Type B pancreatic cell (in vitro differentiated cells): ENCODE results near the gene FAM210B. TPM values are rescaled to one million over a fixed set of nuclear protein-coding genes. Genes with fewer than 3 reads are reported as not detected.

ENCODE experiments used
- DNase-seq: peaks from one replicate; pipeline ENCODE4 v3.0.0; 2021; ENCODE audit warnings: mixed read lengths; ENCODE audit not compliant: unreplicated experiment; ENCODE audit errors: extremely low spot score
- H3K27ac Mint-ChIP-seq: 2 replicates; pipeline ENCODE4 v1.8.0; 2021; ENCODE audit warnings: mild to moderate bottlenecking, mixed read lengths
- H3K27me3 Mint-ChIP-seq: 2 replicates; pipeline ENCODE4 v1.8.0; 2021; ENCODE audit warnings: mixed read lengths
- H3K36me3 Mint-ChIP-seq: 2 replicates; pipeline ENCODE4 v1.8.0; 2021; ENCODE audit warnings: mixed read lengths
- H3K4me1 Mint-ChIP-seq: one replicate; pipeline ENCODE4 v1.8.0; 2021; ENCODE audit warnings: mixed read lengths; ENCODE audit not compliant: unreplicated experiment
- H3K4me3 Mint-ChIP-seq: 2 replicates; pipeline ENCODE4 v1.8.0; 2021; ENCODE audit warnings: mild to moderate bottlenecking, mixed read lengths
- H3K9me3 Mint-ChIP-seq: 2 replicates; pipeline ENCODE4 v1.8.0; 2021; ENCODE audit warnings: mixed read lengths
- total RNA-seq: library from RNA; stranded (reverse); gene quantifications from 2 replicates; pipeline ENCODE4 v1.2.1, GENCODE V29; 2021; ENCODE audit warnings: low replicate concordance
- TF ChIP-seq, protein P1 (sequence below): fragments of 200-600 bp; sonication (generic); conservative IDR thresholded peaks from 2 replicates; pipeline ENCODE4 v1.5.0; 2021; ENCODE audit warnings: antibody characterized with exemption, mild to moderate bottlenecking

The FAM210B gene
- total RNA-seq, 1 donor from 2014 or later, result 58.3 TPM

DNA sequence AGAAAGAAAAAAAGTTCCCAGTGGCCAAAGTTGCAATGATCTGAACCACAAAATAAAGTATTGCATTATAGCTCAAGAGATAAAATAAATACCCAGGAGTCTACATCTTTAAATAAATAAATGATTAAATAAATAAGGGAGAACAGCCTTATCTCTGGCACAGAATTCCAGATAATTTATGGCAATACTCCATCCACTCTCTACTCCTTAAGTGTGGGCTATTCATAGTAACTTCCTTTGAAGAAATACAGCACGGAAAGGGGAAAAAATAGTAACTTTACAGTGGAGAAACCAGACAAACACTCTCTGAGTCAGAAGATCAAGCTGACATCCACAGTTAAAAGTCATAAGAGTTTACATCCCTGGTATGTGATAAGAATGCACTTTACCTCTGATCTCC lies 21.6 kb downstream of the FAM210B start:
- H3K9me3 Mint-ChIP-seq, result no peaks in the 10 kb centered on the region
- no peak overlapping the region for H3K4me3 Mint-ChIP-seq
- H3K36me3 Mint-ChIP-seq, result peaks cover 19% of the 10 kb centered on the region
- H3K27ac Mint-ChIP-seq, result no peak overlapping the region
- DNase-seq, result no peak
- TF ChIP-seq, protein P1, sequence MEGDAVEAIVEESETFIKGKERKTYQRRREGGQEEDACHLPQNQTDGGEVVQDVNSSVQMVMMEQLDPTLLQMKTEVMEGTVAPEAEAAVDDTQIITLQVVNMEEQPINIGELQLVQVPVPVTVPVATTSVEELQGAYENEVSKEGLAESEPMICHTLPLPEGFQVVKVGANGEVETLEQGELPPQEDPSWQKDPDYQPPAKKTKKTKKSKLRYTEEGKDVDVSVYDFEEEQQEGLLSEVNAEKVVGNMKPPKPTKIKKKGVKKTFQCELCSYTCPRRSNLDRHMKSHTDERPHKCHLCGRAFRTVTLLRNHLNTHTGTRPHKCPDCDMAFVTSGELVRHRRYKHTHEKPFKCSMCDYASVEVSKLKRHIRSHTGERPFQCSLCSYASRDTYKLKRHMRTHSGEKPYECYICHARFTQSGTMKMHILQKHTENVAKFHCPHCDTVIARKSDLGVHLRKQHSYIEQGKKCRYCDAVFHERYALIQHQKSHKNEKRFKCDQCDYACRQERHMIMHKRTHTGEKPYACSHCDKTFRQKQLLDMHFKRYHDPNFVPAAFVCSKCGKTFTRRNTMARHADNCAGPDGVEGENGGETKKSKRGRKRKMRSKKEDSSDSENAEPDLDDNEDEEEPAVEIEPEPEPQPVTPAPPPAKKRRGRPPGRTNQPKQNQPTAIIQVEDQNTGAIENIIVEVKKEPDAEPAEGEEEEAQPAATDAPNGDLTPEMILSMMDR, result no peak
- H3K4me1 Mint-ChIP-seq, result no peaks in the 10 kb centered on the region
- no peaks in the 10 kb centered on the region for H3K27me3 Mint-ChIP-seq

DNA sequence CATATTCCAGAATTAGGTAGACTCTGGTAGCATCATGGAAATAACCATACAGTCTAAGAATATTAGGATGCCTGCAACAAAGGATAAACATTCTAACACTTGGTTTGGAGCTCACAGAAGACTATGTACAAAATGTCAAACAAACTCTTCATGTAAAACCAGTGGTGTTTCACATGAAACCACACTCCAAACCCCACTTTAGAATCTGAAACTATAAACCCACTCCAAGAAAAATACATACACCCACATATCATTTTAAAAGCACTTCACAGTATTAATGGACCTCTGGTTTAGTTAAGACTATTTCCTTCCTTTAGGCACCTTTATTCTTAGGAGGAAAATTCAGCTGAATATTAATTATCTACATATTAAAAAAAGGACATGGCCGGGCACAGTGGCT lies 22.7 kb downstream of the FAM210B start:
- DNase-seq, result no peak
- TF ChIP-seq, protein P1, result no peak
- H3K27ac Mint-ChIP-seq, result no peak overlapping the region
- H3K36me3 Mint-ChIP-seq, result peaks cover 20% of the 10 kb centered on the region
- no peak overlapping the region for H3K4me3 Mint-ChIP-seq
- no peaks in the 10 kb centered on the region for H3K4me1 Mint-ChIP-seq
- no peaks in the 10 kb centered on the region for H3K27me3 Mint-ChIP-seq
- H3K9me3 Mint-ChIP-seq, result no peaks in the 10 kb centered on the region

GRCh38 chr20:56382696-56383095 lies 23.9 kb downstream of the FAM210B start:
- no peak overlapping the region for H3K4me3 Mint-ChIP-seq
- H3K4me1 Mint-ChIP-seq, result no peaks in the 10 kb centered on the region
- DNase-seq, result no peak
- H3K27me3 Mint-ChIP-seq, result no peaks in the 10 kb centered on the region
- no peak overlapping the region for H3K27ac Mint-ChIP-seq
- H3K36me3 Mint-ChIP-seq, result peaks cover 22% of the 10 kb centered on the region
- H3K9me3 Mint-ChIP-seq, result no peaks in the 10 kb centered on the region
- TF ChIP-seq, protein P1, result no peak

- H3K27ac Mint-ChIP-seq, result no peak overlapping the region
- no peaks in the 10 kb centered on the region for H3K9me3 Mint-ChIP-seq
- H3K4me1 Mint-ChIP-seq, result no peaks in the 10 kb centered on the region
- TF ChIP-seq, protein P1, result no peak
- H3K36me3 Mint-ChIP-seq, result peaks cover 17% of the 10 kb centered on the region
- DNase-seq, result no peak
- no peaks in the 10 kb centered on the region for H3K27me3 Mint-ChIP-seq
- H3K4me3 Mint-ChIP-seq, result no peak overlapping the region
Measured at GRCh38 chr20:56383334-56383733, 24.6 kb downstream of the FAM210B start.

DNA sequence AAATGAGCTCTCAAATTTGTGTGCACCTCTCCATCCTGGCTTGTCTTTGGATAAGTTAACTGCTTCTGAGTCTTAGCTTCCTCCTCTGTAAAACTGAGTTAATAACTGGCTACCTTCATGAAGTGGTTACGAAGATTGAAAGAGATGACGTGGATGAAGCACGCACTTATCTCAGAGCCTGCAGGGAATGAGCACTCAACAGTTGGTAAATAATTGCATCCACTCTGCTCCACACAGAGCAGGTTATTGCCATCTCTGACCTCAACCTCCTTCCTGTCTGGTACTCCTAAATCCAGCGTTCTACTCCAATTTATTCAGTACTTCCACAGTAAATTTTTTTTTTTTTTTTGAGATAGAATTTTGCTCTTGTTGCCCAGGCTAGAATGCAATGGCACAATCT lies 26.4 kb downstream of the FAM210B start:
- Mint-ChIP-seq H3K36me3 (peaks cover 27% of the 10 kb centered on the region), H3K4me3 (no peak overlapping the region), H3K4me1 (peaks cover 14% of the 10 kb centered on the region), H3K27me3 (no peaks in the 10 kb centered on the region), H3K27ac (no peak overlapping the region), H3K9me3 (no peaks in the 10 kb centered on the region)
- DNase-seq, result no peak
- TF ChIP-seq, protein P1, result no peak

DNA sequence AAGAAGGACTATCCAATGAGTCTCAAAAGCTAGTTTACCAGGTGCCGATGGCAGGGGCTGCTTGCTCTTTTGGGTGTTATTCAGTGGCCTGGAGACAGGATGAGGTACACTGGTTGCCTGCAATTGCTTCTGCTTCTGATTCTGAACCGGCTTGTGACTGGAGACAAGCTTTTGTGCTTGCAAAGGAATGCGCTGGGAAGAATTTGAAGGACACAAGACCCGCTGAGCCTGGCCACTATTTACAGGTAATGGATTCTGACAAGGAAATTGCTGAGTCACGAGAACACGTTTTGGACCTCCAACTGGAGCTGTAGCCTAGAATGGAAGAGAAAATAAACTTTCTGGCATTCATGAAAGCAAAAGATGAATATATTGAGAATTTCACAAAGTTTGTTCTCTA lies 27.4 kb downstream of the FAM210B start:
- no peaks in the 10 kb centered on the region for H3K9me3 Mint-ChIP-seq
- H3K27me3 Mint-ChIP-seq, result no peaks in the 10 kb centered on the region
- no peak overlapping the region for H3K4me3 Mint-ChIP-seq
- peaks cover 20% of the 10 kb centered on the region for H3K4me1 Mint-ChIP-seq
- H3K27ac Mint-ChIP-seq, result no peak overlapping the region
- DNase-seq, result no peak
- TF ChIP-seq, protein P1, result no peak
- peaks cover 27% of the 10 kb centered on the region for H3K36me3 Mint-ChIP-seq
